ENCODE measurements around the gene MPDU1. TPM values are rescaled to one million over a fixed set of nuclear protein-coding genes. Genes with fewer than 3 reads are reported as not detected.
"Not testable (repeated sequence)": the region's sequence is repeated elsewhere in the genome, so short reads cannot be mapped to it uniquely, and the experiment has no call there.

Gene MPDU1
- polyA plus RNA-seq, 1 donor (not counting 4 experiments of a cell fraction or from before 2014, with no cell fraction given), result 57.8 TPM

GRCh38 chr17:7593296-7593695 is 9.6 kb downstream of the MPDU1 start:
- Histone ChIP-seq H4K20me1 (ENCODE audit: control insufficient read depth, extremely low read depth, insufficient read depth, low read length) (no peaks in the 10 kb centered on the region), H3K4me1 (ENCODE audit: control insufficient read depth, extremely low read depth, insufficient read depth, low read length) (peaks cover 16% of the 10 kb centered on the region), H3K79me2 (ENCODE audit: control insufficient read depth, insufficient read depth, low read length) (peaks cover 11% of the 10 kb centered on the region), H3K27ac (ENCODE audit: control insufficient read depth, insufficient read depth, low read length) (no peak overlapping the region), H3K4me3 (ENCODE audit: control insufficient read depth in 2 of 3, extremely low read depth in 1 of 3, insufficient read depth in 2 of 3, low read depth in 1 of 3, low read length in 3 of 3) (no peak overlapping the region), H3K36me3 (ENCODE audit: control insufficient read depth in 2 of 2, extremely low read depth in 1 of 2, insufficient read depth in 2 of 2, low read length in 2 of 2) (peaks cover 37 to 43% of the 10 kb centered on the region in 2 experiments), H3K9me3 (ENCODE audit: control insufficient read depth, low read depth, low read length) (no peaks in the 10 kb centered on the region), H3K27me3 (ENCODE audit: control insufficient read depth, extremely low read depth, insufficient read depth, low read length) (no peaks in the 10 kb centered on the region), H3K9ac (ENCODE audit: control insufficient read depth, extremely low read depth, insufficient read depth, low read length) (no peak overlapping the region), H3K4me2 (ENCODE audit: control insufficient read depth, extremely low read depth, insufficient read depth, low read depth, low read length) (no peak overlapping the region), H2AFZ (ENCODE audit: control insufficient read depth, low read length) (no peak overlapping the region), H3K9me1 (ENCODE audit: control insufficient read depth, extremely low read depth, insufficient read depth, low read length) (no peaks in the 10 kb centered on the region)
- DNase-seq (ENCODE audit: low read depth, low spot score), result no peak
- dilution Hi-C loops (cut with MboI; ENCODE audit: extremely low pct_ligation_motif_present, low sequenced_read_pairs), result no loop called here
- FAIRE-seq, result no peak
- no peak for TF ChIP-seq EZH2 (IDR thresholded peaks at IDR 0.05; ENCODE audit: low read length)
- TF ChIP-seq, protein P1, sequence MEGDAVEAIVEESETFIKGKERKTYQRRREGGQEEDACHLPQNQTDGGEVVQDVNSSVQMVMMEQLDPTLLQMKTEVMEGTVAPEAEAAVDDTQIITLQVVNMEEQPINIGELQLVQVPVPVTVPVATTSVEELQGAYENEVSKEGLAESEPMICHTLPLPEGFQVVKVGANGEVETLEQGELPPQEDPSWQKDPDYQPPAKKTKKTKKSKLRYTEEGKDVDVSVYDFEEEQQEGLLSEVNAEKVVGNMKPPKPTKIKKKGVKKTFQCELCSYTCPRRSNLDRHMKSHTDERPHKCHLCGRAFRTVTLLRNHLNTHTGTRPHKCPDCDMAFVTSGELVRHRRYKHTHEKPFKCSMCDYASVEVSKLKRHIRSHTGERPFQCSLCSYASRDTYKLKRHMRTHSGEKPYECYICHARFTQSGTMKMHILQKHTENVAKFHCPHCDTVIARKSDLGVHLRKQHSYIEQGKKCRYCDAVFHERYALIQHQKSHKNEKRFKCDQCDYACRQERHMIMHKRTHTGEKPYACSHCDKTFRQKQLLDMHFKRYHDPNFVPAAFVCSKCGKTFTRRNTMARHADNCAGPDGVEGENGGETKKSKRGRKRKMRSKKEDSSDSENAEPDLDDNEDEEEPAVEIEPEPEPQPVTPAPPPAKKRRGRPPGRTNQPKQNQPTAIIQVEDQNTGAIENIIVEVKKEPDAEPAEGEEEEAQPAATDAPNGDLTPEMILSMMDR (optimal IDR thresholded peaks at IDR 0.05 in 1 of 3, IDR thresholded peaks at IDR 0.05 in 1 of 3, conservative IDR thresholded peaks at IDR 0.05 in 1 of 3; ENCODE audit: extremely low read depth in 1 of 3, insufficient read depth in 2 of 3, low read length in 3 of 3), result no peak

GRCh38 chr17:7597561-7597960 is 13.9 kb downstream of the MPDU1 start:
- H3K9me1 ChIP-seq (ENCODE audit: control insufficient read depth, extremely low read depth, insufficient read depth, low read length); H3K4me3 ChIP-seq (ENCODE audit: control insufficient read depth in 2 of 3, extremely low read depth in 1 of 3, insufficient read depth in 2 of 3, low read depth in 1 of 3, low read length in 3 of 3); H2AFZ ChIP-seq (ENCODE audit: control insufficient read depth, low read length); H3K27ac ChIP-seq (ENCODE audit: control insufficient read depth, insufficient read depth, low read length); H3K27me3 ChIP-seq (ENCODE audit: control insufficient read depth, extremely low read depth, insufficient read depth, low read length); dilution Hi-C loops (cut with MboI; ENCODE audit: extremely low pct_ligation_motif_present, low sequenced_read_pairs); H3K4me1 ChIP-seq (ENCODE audit: control insufficient read depth, extremely low read depth, insufficient read depth, low read length); H4K20me1 ChIP-seq (ENCODE audit: control insufficient read depth, extremely low read depth, insufficient read depth, low read length); H3K9ac ChIP-seq (ENCODE audit: control insufficient read depth, extremely low read depth, insufficient read depth, low read length); H3K9me3 ChIP-seq (ENCODE audit: control insufficient read depth, low read depth, low read length); H3K79me2 ChIP-seq (ENCODE audit: control insufficient read depth, insufficient read depth, low read length); H3K4me2 ChIP-seq (ENCODE audit: control insufficient read depth, extremely low read depth, insufficient read depth, low read depth, low read length); DNase-seq (ENCODE audit: low read depth, low spot score): not testable (repeated sequence)
- H3K36me3 ChIP-seq (ENCODE audit: control insufficient read depth in 2 of 2, extremely low read depth in 1 of 2, insufficient read depth in 2 of 2, low read length in 2 of 2), result peaks cover 38 to 44% of the 10 kb centered on the region in 2 experiments
- FAIRE-seq, result peak; percentile 57

GRCh38 chr17:7606280-7606679 is 22.6 kb downstream of the MPDU1 start:
- Histone ChIP-seq H3K4me1 (ENCODE audit: control insufficient read depth, extremely low read depth, insufficient read depth, low read length) (no peaks in the 10 kb centered on the region), H3K27me3 (ENCODE audit: control insufficient read depth, extremely low read depth, insufficient read depth, low read length) (no peaks in the 10 kb centered on the region), H3K9ac (ENCODE audit: control insufficient read depth, extremely low read depth, insufficient read depth, low read length) (no peak overlapping the region), H3K4me3 (ENCODE audit: control insufficient read depth in 2 of 3, extremely low read depth in 1 of 3, insufficient read depth in 2 of 3, low read depth in 1 of 3, low read length in 3 of 3) (no peak overlapping the region), H3K9me3 (ENCODE audit: control insufficient read depth, low read depth, low read length) (no peaks in the 10 kb centered on the region), H3K9me1 (ENCODE audit: control insufficient read depth, extremely low read depth, insufficient read depth, low read length) (no peaks in the 10 kb centered on the region), H3K4me2 (ENCODE audit: control insufficient read depth, extremely low read depth, insufficient read depth, low read depth, low read length) (no peak overlapping the region), H3K79me2 (ENCODE audit: control insufficient read depth, insufficient read depth, low read length) (peaks cover 43% of the 10 kb centered on the region), H3K36me3 (ENCODE audit: control insufficient read depth in 2 of 2, extremely low read depth in 1 of 2, insufficient read depth in 2 of 2, low read length in 2 of 2) (peaks cover 14 to 31% of the 10 kb centered on the region in 2 experiments), H2AFZ (ENCODE audit: control insufficient read depth, low read length) (no peak overlapping the region), H4K20me1 (ENCODE audit: control insufficient read depth, extremely low read depth, insufficient read depth, low read length) (peaks cover 3% of the 10 kb centered on the region), H3K27ac (ENCODE audit: control insufficient read depth, insufficient read depth, low read length) (no peak overlapping the region)
- dilution Hi-C loops (cut with MboI; ENCODE audit: extremely low pct_ligation_motif_present, low sequenced_read_pairs), result no loop called here
- TF ChIP-seq, protein P1 (optimal IDR thresholded peaks at IDR 0.05 in 1 of 3, IDR thresholded peaks at IDR 0.05 in 1 of 3, conservative IDR thresholded peaks at IDR 0.05 in 1 of 3; ENCODE audit: extremely low read depth in 1 of 3, insufficient read depth in 2 of 3, low read length in 3 of 3), result no peak
- TF ChIP-seq EZH2 (IDR thresholded peaks at IDR 0.05; ENCODE audit: low read length), result no peak
- FAIRE-seq (no peak), DNase-seq (ENCODE audit: low read depth, low spot score) (no peak)

Measured in keratinocyte (primary cell).